NCI-H2227 treated with DMSO at 0.1 percent for 48 hours (cell line): ENCODE data around the gene B4GALNT1.
"Not testable (repeated sequence)": the region's sequence is repeated elsewhere in the genome, so short reads cannot be mapped to it uniquely, and the experiment has no call there.

Experiments used
- DNase-seq: peaks from one replicate; lab custom pipeline; 2025; lab: John Stamatoyannopoulos, UW

B4GALNT1 gene

DNA sequence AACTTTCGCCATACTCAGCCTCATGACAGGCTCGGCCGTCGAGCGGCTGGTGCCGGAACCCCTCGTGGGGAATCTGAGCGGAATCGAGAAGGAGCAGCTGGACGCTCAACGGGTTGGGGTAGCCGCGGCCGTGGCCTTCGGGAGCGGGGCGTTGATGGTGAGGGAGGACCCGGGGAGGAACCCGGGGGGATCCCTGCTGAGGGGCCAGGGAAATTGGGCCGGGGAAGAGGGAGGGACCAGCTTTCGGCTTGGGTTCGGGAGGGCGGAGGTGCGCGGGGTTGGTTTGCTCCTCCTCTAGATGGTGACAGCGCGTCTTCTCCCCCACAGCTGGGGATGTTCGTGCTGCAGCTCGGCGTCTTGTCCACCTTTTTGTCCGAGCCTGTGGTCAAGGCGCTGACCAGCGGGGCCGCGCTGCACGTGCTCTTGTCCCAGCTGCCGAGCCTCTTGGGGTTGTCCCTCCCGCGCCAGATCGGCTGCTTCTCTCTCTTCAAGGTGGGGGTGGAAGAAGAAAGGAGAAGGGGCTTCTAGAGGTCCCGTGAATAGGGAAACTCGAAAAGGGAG lies 12.0 kb downstream of the B4GALNT1 start:
- DNase-seq, result no peak

DNA sequence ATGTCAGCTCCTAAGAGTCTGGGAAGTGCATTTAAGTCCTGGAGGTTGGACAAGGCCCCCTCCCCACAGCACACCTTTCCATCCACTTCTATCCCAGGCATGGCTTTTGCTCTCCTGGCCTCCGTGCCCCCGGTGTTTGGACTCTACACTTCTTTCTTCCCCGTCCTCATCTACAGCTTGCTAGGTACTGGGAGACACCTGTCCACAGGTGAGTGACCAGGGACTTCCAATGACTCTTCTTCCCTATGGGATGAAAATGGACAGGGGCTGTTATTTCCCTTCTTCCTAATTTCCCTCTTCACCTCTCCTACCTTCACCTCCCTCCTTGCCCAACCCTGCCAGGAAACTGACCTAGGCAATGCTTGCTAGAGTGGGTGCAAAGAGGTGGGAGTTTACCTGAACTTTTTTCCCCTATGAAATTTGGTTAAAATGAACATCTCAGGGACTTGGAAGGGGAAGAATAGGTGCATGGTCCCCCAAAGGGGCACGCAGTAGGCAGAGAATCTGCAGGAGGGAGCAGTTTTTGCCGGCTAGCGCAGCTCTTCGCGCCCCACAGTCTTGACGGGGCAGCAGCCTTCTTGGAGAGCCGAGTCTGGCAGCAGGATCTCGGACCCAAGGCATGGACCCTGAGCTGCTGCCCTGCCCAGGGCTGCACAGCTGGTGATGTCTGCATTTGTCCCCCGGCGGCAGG lies 12.6 kb downstream of the B4GALNT1 start:
- no peak for DNase-seq

DNA sequence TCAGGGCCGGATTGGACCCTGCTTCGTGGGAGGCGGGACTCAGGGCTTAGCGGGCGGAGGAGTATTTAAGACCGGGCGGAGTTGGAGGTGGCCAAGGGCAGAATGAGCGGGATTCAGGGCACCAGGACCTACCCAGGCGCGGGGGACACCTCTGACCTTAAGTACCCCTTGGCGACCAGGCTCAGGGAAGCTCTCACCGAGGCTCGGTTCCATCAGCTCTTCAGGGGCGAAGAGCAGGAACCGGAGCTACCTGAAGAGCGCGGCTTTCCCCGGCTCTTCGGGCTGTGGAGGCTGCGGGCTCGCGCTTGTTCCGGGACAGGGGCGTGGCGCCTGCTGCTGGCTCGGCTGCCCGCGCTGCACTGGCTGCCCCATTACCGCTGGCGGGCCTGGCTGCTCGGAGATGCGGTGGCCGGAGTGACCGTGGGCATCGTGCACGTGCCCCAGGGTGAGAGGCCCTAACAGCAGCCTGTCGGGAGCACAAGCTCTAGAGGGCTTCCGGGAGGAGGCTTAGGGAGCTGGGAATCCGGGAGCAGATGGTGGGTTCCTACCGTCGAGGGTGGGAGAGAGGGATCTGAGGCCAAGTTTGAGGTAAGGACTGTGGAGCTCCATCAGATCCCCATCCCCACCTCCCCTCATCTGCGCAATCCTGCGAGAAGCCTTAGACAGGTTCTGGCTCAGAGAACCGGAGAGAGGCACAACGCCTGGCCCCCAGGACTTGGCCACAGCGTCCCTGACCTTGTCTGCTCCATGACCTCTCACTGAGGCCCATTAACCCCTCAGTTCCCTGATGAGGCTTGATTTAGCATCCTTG lies 13.4 kb downstream of the B4GALNT1 start:
- no peak for DNase-seq

DNA sequence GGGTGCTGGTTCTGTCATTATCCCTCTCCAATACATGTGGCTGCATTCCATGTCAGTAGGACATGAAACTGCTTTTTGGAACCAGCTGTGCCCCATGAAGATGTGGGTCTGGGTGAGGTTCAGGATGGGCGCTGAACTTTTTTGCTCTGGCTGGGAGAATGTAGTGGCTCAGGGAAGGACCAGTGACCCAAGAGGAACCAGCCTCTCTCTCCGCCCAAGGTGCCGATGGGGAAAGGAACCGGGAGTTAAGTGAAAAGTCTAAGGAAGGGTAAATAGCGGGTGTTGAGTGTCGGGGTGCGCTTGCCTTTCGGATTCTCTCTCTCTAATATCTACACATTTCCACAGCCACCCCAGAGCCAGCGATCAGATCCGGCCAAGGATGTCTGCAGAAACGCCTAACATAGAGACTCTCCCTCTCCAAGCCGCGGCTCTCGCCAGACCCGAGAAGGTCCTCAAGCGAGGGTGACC lies 14.0 kb downstream of the B4GALNT1 start:
- DNase-seq, result no peak

DNA sequence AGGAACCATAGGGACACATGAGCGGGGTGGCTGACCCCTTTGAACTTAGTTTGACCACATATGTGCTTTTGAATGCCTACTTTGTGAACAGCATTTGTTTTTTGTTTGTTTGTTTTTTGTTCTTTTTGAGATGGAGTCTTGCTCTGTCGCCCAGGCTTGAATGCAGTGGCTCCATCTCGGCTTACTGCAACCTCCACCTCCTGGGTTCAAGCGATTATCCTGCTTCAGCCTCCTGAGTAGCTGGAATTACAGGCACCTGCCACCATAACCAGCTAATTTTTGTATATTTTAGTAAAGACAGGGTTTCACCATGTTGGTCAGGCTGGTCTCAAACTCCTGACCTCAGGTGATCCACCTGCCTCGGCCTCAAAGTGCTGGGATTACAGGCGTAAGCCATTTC lies 14.6 kb downstream of the B4GALNT1 start:
- not testable (repeated sequence) for DNase-seq

DNA sequence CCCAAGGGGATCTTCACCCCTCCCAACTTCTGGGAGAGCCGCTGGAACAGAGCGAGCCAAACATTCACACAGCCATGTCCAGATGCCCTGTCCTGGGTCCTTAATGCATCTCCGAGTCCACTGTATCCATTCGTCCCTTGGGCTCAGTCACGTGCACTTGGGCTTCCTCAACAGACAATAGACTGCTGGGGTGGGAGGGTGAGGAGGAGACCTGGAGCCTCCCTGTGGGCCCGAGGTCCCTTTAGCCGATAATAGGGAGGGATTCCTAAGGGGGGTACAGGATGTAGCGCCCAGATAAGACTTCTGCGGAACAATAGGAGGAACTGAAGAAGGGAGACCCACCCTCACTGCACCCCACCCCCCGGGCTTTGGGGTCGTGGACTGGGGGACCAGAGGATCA lies 15.1 kb downstream of the B4GALNT1 start:
- no peak for DNase-seq

DNA sequence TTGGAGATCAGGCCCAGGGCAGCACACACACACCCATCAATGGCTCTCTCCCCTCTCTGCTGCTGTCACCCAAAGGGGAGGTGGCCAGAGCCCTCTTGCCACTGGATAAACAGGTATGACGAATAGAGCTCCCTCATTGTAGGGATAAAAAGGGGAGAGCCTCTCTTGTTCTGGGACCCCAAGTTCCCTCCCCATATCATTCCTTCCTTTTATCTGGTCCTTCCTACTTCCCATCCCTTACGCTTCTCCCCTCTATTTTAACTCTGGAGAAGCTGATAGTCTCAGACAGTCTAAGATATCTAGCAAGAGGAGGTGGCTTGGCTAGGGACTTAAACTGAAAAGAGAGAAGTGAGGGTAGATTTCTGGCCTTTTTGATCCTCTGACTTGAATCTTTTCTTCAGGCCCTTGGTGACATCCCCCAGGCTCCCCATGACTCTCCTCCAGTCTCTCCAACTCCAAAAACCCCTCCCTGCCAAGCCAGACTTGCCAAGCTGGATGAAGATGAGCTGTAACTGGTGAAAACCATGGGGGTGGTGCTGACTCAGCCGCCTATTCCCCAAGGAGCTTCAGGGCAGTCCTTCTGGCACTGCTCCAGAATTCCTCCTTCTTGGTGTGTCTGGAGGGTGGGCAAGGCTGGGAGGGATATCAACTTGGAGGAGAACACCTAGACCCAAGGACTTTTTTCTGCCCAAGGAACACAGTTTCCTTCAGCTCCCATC lies 16.5 kb downstream of the B4GALNT1 start:
- DNase-seq, result peak; percentile 3

DNA sequence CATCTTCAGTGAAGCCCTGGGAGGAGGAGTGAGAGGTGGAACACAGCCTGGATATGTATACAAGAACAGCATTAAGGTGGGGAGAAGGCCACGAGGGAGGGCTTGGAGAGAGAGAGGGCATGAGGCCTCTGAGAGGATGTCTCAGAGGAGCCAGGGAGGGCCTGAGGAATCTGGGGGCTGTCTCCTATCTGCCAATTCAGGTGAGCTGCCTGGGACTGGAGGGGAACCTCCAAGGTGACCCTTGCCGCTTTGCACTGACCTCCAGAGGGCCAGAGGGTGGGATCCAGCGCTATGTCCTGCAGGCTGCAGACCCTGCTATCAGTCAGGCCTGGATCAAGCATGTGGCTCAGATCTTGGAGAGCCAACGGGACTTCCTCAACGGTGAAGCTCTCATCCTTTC lies 17.4 kb downstream of the B4GALNT1 start:
- no peak for DNase-seq

DNA sequence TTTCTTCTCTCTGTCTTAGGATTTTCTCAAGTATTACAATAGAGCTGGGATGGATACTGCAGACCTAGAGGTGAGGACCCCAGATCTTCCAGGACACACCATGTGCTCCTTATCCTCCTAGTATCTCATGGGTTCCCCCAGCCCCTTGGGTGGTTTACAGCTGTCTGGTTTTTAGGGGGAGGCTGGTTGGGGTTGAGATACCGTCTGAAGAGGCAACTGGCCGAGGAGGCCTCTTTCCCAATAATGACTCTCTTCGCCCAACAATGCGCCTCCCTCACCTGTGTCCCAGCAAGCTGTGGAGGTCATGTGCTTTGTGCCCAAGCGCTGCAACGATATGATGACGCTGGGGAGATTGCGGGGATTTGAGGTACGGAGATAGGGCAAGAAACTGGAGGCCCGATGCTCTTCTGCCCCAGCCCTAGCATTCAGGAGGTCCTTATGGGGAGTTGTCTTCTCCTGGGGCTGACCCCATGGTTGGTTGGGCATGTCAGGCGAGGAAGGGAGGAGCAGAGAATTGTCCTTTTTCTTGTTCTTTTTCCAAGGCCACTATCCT lies 18.0 kb downstream of the B4GALNT1 start:
- no peak for DNase-seq

DNA sequence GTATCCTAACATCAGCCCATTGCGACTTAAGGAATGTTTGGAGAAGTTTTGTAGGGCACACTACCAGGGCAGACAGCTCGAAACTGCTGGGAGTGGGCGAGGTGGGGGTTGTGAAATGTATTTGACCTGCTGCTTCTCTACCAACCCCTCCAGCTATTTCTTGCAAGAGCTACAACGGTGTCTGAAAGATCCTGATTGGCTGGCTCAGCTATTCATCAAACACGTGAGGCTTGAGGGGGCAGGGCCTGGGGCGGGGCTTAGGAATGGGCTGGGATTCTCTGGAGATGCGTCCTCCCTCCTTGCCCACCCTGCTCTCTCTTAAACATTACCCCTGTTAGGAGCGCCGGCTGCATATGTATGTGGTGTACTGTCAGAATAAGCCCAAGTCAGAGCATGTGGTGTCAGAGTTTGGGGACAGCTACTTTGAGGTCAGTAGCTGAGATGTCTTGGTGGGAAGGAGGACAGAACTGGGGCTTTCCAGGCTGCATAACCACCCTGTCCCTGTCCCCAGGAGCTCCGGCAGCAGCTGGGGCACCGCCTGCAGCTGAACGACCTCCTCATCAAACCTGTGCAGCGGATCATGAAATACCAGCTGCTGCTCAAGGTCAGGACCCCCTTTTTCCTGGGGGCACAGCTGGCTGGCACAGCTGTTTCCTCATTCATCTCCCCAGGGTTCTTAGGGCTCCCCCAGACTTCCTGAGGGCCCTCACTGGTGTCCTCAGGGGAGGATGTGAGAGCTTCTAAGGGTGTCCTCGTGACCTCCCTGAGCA lies 18.6 kb downstream of the B4GALNT1 start:
- DNase-seq, result no peak

DNA sequence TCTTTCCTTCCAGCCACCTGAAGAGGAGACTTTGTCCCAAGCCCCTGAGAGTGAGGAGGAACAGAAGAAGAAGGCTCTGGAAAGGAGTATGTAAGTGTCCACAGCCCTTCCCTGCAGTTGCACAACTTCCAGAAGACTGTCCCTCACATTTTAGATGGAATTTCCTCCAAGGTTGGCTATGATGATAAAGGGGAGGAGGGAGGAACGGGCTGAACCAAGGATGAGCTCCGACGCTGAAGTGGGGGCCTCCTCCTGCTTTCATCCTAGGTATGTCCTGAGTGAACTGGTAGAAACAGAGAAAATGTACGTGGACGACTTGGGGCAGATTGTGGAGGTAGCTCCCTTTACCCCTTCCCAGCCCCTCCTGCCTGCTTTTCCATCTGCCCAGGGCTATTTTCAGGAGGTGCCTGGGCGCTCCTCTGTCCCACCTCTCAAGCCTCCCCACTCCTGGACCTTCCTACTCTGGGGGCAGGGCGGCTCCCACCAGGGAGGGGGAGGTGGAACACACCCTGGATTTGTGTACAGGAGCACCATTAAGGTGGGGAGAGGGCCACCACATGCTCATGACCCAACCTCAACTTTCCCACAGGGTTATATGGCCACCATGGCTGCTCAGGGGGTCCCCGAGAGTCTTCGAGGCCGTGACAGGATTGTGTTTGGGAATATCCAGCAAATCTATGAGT lies 19.4 kb downstream of the B4GALNT1 start:
- no peak for DNase-seq

DNA sequence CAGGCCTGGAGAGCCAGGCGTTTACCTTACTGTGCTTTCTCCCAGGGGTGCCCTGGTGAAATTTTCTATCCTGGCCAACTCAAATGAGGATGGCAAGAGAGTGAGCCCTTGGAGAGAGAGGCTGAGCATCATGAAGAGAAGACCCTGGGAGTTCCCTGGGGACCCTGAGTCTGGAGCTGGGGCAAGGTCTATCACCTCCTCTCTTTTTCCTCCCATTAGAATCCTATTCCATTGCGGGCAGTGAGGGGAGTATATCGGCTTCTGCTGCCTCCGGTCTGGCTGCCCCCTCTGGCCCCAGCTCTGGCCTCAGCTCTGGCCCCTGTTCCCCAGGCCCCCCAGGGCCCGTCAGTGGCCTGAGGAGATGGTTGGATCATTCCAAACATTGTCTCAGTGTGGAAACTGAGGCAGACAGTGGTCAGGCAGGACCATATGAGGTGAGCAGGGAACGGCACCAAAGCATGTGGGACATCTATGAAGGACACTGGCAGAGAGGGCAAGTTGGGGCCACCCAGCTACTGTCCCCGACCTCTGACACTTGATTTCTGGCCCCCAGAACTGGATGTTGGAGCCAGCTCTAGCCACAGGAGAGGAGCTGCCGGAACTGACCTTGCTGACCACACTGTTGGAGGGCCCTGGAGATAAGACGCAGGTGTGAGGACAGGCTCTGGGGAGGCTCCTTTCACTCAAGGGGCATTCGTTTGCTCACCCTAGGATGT lies 20.1 kb downstream of the B4GALNT1 start:
- DNase-seq, result no peak

DNA sequence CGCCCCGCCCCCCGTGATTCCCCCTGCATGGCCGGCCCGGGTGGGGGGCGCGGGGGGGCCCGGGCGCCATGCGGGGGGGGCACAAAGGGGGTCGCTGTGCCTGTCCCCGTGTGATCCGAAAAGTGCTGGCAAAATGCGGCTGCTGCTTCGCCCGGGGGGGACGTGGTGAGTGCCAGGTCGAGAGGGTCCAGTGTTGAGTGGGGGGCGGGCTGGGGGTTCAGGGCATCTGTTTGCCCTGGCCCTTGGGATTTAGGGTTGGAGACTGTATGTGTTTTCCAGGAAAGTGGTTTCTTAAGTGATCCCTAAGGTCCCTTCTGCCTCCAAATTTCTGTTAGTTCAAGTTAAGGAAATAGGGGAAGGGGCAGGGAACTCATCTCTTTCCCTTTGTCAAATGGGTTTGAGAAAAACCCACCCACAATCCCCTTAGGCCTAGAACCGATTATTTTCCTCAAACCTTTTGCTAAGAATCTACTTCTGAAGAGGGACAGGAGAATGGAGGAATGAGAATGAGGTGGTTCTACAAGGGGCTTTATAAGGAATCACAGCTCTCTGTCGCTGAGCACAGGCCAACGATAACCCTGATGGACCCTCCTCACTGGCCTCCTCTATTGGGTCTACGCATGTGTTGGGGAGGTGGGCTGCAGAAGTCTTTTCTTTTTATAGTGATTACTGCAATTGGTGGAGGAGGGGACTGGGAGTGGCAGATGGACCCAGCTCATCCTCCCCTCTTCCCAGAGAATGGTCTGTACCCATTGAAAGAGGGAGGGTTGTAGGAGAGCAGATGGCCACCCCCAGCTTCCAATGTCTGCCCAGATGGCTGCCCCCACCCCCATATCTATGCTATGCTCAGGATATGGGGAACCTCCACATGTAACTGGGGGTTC lies 20.9 kb downstream of the B4GALNT1 start:
- DNase-seq, result no peak

DNA sequence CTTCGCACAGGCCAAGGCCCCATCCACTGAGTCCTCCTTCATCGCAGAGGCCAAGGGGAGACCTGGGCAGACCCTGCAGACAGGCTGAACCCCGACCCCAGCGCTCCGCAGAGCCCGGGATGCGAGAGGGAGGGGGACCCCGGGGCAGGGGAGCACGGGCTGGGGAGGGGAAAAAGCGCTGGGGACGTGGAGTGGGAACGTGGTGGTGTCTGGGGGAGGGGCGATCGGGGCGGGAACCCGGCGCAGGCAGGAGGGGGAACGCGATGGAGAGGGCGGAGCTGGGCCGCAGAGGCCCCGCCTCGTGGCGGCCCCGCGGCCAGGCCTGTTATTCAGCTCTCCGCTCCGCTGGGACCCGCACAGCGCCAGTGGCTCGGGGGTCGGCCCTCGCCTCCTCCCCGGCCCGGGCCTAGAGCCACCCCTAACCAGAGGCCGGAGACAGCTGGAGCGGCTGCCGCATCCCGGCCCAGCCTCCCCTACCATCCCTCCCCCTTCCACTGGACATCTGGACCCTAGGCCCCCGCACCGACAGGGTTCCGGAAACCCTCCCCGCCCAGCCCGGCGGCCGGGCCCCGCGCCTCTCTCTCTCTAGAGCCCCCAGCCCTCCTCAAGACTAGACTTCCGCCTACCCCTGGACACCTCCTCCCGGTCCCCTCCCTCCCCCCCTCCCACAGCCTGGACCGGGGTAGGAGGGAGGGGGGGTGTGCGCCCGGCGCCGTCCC lies 21.7 kb downstream of the B4GALNT1 start, which contains the start of gene ARHGEF25:
Gene ARHGEF25, plus strand, starts transcription at position 328 of the 719 bp plus-strand sequence. CDS start 460 bp downstream, outside the sequence.
- peak; percentile 41 for DNase-seq

DNA sequence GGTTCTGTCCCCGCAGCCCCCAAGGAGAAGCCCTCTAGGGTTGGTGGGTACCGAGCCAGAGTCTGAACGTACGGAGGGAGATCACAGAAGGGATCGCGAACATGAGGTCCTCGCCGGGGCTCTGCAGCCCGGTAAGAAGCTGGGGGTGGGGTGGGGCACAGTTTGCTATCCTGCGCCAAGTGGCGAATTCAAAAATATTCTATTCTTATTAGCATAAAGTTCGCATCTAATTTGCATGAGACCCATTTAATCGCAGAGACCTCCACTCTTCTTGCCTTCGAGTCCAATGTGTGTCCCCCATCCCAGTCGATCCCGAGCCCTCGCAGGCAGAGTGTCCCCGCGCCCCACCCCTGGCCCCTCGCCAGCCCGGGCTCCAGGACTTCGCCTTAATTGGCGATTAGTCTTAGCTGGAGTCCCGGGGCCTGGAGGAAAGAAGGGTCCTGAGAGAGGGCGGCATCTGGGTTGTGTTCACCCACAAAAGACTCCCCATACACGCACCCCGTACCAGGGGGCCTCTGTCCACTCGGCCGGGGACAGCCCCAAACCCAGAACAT lies 22.4 kb downstream of the B4GALNT1 start:
- DNase-seq, result no peak

DNA sequence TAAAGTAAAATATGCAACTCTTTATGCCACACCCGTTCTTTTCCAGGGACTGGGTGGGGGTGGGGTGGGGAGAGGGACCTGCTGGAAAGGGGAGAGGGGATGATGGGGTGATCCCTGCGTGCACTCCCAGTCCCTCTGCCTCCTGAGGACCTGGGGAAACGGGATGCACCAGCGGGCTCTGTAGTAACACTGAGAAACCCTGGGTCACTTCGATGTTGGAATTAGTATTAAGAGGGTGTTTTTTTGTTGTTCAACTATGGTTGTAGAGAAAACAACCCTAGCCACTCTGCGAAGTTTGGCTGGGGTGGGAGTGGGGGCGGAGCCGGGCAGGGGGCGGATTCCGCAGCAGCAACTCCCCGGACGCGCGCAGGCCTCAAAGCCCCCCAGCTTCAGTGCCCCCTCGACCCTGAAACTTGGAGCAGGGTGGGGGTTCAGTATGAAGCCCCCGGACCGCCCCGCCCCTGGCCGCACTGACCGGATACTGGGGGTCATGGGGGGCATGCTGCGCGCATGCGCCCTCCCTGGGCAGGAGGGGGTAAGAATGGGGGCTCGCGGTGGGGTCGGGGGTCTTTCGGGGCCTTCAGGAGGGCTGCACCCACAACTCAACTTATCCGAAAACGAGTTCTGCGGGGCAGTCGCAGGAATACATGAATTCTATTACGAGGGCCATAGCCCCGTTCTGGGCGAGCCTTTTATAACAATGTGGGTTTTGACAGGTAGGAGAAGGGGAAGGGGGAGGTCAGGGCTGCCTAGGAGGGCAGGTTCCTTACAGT lies 23.0 kb downstream of the B4GALNT1 start:
- DNase-seq, result no peak

DNA sequence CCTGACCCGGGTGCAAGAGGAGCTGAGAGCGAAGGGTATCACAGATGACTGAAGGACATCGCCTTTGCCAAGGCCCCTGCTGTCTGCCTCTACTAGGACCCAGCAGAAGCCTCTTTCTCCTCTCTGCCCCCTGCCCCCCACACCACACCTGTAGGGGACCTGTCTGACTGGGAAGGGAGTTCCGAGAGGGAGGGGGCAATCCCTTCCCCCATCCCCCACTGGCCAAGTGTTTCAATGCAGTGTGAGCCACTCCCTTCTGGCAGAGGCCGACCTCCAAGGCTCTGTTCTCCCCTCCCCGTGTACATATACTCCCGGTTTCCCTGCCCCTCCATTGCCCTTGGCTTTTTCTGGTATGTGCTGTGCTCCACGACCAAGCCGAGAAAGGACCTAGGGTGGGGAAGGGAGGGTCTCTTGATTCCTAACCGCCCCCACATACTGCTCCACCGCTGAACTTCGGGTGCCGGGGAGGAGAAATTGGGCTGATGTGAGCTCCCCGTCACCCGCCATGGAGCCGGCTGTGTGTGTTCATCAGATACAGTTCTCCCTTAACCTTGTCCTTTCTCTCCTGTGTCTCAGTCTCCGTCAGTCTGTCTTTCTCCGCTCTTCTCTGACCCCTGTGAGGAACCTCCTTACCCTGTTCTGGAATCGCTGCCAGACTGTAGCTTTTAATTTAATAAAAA lies 23.8 kb downstream of the B4GALNT1 start:
- DNase-seq, result no peak
